Endothelial cell of umbilical vein (primary cell): Measurements from ENCODE around the gene SLC38A9. TPM values are rescaled to one million over a fixed set of nuclear protein-coding genes. Genes with fewer than 3 reads are reported as not detected.

Experiments used
- BruUV-seq: library from RNA; stranded (reverse); fragments of 400-500 nt; replicated peaks from 2 replicates; lab custom pipeline; 2021; lab: Mats Ljungman, UMichigan
- CTCF ChIA-PET: fragments of 300-600, 350-600 bp; sonication (Branson Sonifier 250); formaldehyde crosslinking; loops from one replicate; lab custom pipeline; 2021; ENCODE audit warnings: antibody characterized with exemption, inconsistent platforms; lab: Charles Lee
- POLR2A ChIA-PET: fragments of 300-600, 350-600 bp; sonication (Branson Sonifier 250); formaldehyde crosslinking; loops from one replicate; lab custom pipeline; 2021; ENCODE audit warnings: antibody characterized with exemption, inconsistent platforms; lab: Charles Lee
- DNase-seq: peaks from one replicate; pipeline ENCODE4 v3.0.0-alpha.2; 2011; ENCODE audit warnings: low read depth, low spot score
- FAIRE-seq: peaks from 2 replicates; lab custom pipeline; 2011; peaks lifted over from hg19 to GRCh38; lab: Jason Lieb, UNC
- H2AFZ ChIP-seq: 2 replicates; pipeline ENCODE4 v1.6.0; 2012; ENCODE audit warnings: low read depth, low read length, control low read depth, inconsistent platforms
- H3K27ac ChIP-seq: 2 replicates; pipeline ENCODE4 v1.5.1; 2011; ENCODE audit warnings: low read depth, mild to moderate bottlenecking, control low read depth, low read length, moderate library complexity; ENCODE audit not compliant: insufficient read depth
- H3K27me3 ChIP-seq, 2 experiments: 2 replicates each; pipeline versions ENCODE4 v1.6.0 to v1.6.1; 2011; ENCODE audit warnings: low read length in 2 of 2, mixed read lengths in 1 of 2; ENCODE audit not compliant: control insufficient read depth in 2 of 2, insufficient read depth in 2 of 2
- H3K36me3 ChIP-seq, 2 experiments: 2 replicates in 1 of 2; 3 replicates in 1 of 2; pipeline ENCODE4 v1.5.1; 2011; ENCODE audit warnings: low read length in 2 of 2, mild to moderate bottlenecking in 1 of 2, moderate library complexity in 1 of 2; ENCODE audit not compliant: control insufficient read depth in 2 of 2, insufficient read depth in 2 of 2; ENCODE audit errors: extremely low read depth in 1 of 2
- H3K4me1 ChIP-seq: 3 replicates; pipeline ENCODE4 v1.5.1; 2011; ENCODE audit warnings: mild to moderate bottlenecking, low read length; ENCODE audit not compliant: control insufficient read depth, insufficient read depth; ENCODE audit errors: extremely low read depth
- H3K4me2 ChIP-seq: 2 replicates; pipeline ENCODE4 v1.6.1; 2011; ENCODE audit warnings: low read length, control low read depth, mixed read lengths; ENCODE audit not compliant: insufficient read depth
- H3K4me3 ChIP-seq, 3 experiments: fragments of 200-600 bp in 1 of 3; sonication (generic), shearing (Covaris generic) in 1 of 3; replicated peaks in 1 of 3; 2 replicates each; pipeline ENCODE4 v1.5.1; 2011 to 2016; ENCODE audit warnings: control low read depth in 3 of 3, low read length in 3 of 3, mild to moderate bottlenecking in 2 of 3, inconsistent platforms in 1 of 3, low read depth in 1 of 3, moderate library complexity in 1 of 3; ENCODE audit not compliant: insufficient read depth in 1 of 3
- H3K79me2 ChIP-seq: 2 replicates; pipeline ENCODE4 v1.6.0; 2012; ENCODE audit warnings: low read length, inconsistent platforms; ENCODE audit not compliant: control insufficient read depth, insufficient read depth
- H3K9ac ChIP-seq: replicated peaks from 2 replicates; pipeline ENCODE3; 2011; ENCODE audit warnings: low read length, control low read depth; ENCODE audit not compliant: insufficient read depth; ENCODE audit errors: extremely low read depth
- H3K9me1 ChIP-seq: replicated peaks from 3 replicates; pipeline ENCODE4 v1.6.0; 2011; ENCODE audit warnings: mild to moderate bottlenecking, low read length; ENCODE audit not compliant: control insufficient read depth, insufficient read depth; ENCODE audit errors: extremely low read depth
- H3K9me3 ChIP-seq: replicated peaks from 2 replicates; pipeline ENCODE4 v1.5.1; 2012; ENCODE audit warnings: low read length, inconsistent platforms; ENCODE audit not compliant: control insufficient read depth, insufficient read depth
- H4K20me1 ChIP-seq: replicated peaks from 2 replicates; pipeline ENCODE3; 2011; ENCODE audit warnings: mild to moderate bottlenecking, low read length; ENCODE audit not compliant: control insufficient read depth, insufficient read depth; ENCODE audit errors: extremely low read depth
- FOS ChIP-seq: IDR thresholded peaks from 2 replicates; pipeline ENCODE4 v1.6.1; 2011; ENCODE audit warnings: mild to moderate bottlenecking, low read length, moderate library complexity, borderline replicate concordance; ENCODE audit not compliant: insufficient read depth
- JUN ChIP-seq: IDR thresholded peaks from 2 replicates; pipeline ENCODE4 v1.6.1; 2011; ENCODE audit warnings: borderline replicate concordance, low read depth; ENCODE audit not compliant: insufficient read length, insufficient read depth
- MYC ChIP-seq: IDR thresholded peaks from one replicate; pipeline ENCODE4 v1.6.1; 2011; ENCODE audit warnings: mild to moderate bottlenecking, low read depth, low read length
- POLR2AphosphoS5 ChIP-seq: IDR thresholded peaks from 2 replicates; pipeline ENCODE4 v1.6.1; 2012; ENCODE audit warnings: low read depth, mild to moderate bottlenecking, control low read depth, low read length, moderate library complexity; ENCODE audit not compliant: insufficient read depth
- dilution Hi-C: fragments of 300-500 bp; cut with MboI; formaldehyde crosslinking; loops from one replicate; pipeline ENCODE4 v1.15.0; 2019; ENCODE audit warnings: low sequenced_read_pairs; ENCODE audit not compliant: extremely low pct_ligation_motif_present
- intact Hi-C: fragments of 100-400 bp; cut with micrococcal nuclease; formaldehyde crosslinking; loops from one replicate; pipeline ENCODE4 v1.10.0; 2022
- polyA plus RNA-seq, 4 experiments: library from polyadenylated mRNA; depleted of rRNA in 3 of 4; stranded (reverse) in 3 of 4; unstranded in 1 of 4; fragments of >200 nt; gene quantifications; 2 replicates each; pipeline versions ENCODE4 v1.2.1 to v1.2.3, GENCODE V29; 2011 to 2012; ENCODE audit warnings: missing spikeins in 1 of 4
- total RNA-seq: library from RNA; stranded (reverse); gene quantifications from 2 replicates; pipeline ENCODE4 v1.2.3, GENCODE V29; 2021
- TF ChIP-seq, protein P1 (sequence below): IDR thresholded peaks from 2 replicates; pipeline ENCODE4 v1.6.1; 2011; ENCODE audit not compliant: insufficient read depth, insufficient read length
- TF ChIP-seq, protein P2 (sequence below), 2 donors: IDR thresholded peaks; 1 replicate in 1 of 2; 2 replicates in 1 of 2; pipeline ENCODE4 v1.5.1; 2011; ENCODE audit warnings: low read length in 2 of 2, mild to moderate bottlenecking in 2 of 2, moderate library complexity in 2 of 2, control low read depth in 1 of 2, inconsistent platforms in 1 of 2, low read depth in 1 of 2; ENCODE audit not compliant: insufficient read depth in 1 of 2; ENCODE audit errors: extremely low read depth in 1 of 2

The SLC38A9 gene
- total and polyA plus RNA-seq, 2 donors (not counting 3 experiments of a cell fraction or from before 2014, with no cell fraction given): 14.1 to 24.9 TPM

DNA sequence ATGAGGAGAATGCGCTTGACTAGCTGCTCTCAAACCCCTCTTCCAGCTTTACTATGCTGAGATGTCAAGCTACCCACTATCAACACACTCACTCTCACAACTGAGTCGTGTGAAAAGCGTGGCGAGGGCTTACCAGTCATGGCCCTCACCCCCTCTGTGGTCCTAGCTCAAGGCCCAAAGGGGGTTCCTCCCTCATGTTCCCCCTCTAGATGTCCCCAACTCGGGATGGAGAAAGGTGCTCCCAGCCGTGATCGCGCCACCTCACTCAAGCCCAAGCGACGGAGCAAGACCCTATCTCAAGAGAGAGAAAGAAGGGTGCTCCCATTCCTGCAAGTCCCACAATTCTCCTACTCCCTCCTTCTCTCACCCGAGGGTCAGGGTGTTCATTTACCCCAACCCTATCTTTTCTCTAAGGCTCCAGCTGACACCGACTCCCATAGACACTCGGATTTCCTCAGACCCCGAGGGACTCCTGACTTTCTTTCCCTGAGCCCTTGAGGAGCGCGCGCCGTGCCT lies 559 bp downstream of the SLC38A9 start:
- no peaks in the 10 kb centered on the region for H3K9me1 ChIP-seq
- intact Hi-C loops (loop anchor here (1.0 to 5.0 kb wide), 4 partner anchors 13 to 491 kb away; no protein-coding TSS in a partner anchor), dilution Hi-C loops (no loop called here)
- TF ChIP-seq POLR2AphosphoS5: no peak
- no peak for TF ChIP-seq MYC
- TF ChIP-seq, protein P1, sequence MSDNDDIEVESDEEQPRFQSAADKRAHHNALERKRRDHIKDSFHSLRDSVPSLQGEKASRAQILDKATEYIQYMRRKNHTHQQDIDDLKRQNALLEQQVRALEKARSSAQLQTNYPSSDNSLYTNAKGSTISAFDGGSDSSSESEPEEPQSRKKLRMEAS: no peak
- TF ChIP-seq FOS: no peak
- TF ChIP-seq, protein P2, sequence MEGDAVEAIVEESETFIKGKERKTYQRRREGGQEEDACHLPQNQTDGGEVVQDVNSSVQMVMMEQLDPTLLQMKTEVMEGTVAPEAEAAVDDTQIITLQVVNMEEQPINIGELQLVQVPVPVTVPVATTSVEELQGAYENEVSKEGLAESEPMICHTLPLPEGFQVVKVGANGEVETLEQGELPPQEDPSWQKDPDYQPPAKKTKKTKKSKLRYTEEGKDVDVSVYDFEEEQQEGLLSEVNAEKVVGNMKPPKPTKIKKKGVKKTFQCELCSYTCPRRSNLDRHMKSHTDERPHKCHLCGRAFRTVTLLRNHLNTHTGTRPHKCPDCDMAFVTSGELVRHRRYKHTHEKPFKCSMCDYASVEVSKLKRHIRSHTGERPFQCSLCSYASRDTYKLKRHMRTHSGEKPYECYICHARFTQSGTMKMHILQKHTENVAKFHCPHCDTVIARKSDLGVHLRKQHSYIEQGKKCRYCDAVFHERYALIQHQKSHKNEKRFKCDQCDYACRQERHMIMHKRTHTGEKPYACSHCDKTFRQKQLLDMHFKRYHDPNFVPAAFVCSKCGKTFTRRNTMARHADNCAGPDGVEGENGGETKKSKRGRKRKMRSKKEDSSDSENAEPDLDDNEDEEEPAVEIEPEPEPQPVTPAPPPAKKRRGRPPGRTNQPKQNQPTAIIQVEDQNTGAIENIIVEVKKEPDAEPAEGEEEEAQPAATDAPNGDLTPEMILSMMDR (IDR thresholded peaks at IDR 0.05; ENCODE audit: extremely low read depth in 1 of 2, insufficient read depth in 1 of 2, low read depth in 1 of 2, low read length in 2 of 2): no peak
- TF ChIP-seq JUN: no peak
- H2AFZ ChIP-seq: peak overlapping the region; percentile 82
- ChIA-PET CTCF (no interaction called here), POLR2A (no interaction called here)
- peak overlapping the region; percentile 72 for H3K9ac ChIP-seq
- no peak overlapping the region for H3K27ac ChIP-seq
- H4K20me1 ChIP-seq: no peaks in the 10 kb centered on the region
- no TSS peak for BruUV-seq
- peak overlapping the region; percentile 66 to 81 (median 81) for H3K4me3 ChIP-seq
- DNase-seq (peak; percentile 14), FAIRE-seq (no peak)
- H3K4me2 ChIP-seq: peak overlapping the region; percentile 71
- peaks cover 9% of the 10 kb centered on the region for H3K4me1 ChIP-seq
- H3K36me3 ChIP-seq: no peaks in the 10 kb centered on the region
- no peaks in the 10 kb centered on the region for H3K27me3 ChIP-seq
- peaks cover 4% of the 10 kb centered on the region for H3K79me2 ChIP-seq
- H3K9me3 ChIP-seq: no peaks in the 10 kb centered on the region
